ENCODE results near the gene PKNOX2.

Gene PKNOX2

DNA sequence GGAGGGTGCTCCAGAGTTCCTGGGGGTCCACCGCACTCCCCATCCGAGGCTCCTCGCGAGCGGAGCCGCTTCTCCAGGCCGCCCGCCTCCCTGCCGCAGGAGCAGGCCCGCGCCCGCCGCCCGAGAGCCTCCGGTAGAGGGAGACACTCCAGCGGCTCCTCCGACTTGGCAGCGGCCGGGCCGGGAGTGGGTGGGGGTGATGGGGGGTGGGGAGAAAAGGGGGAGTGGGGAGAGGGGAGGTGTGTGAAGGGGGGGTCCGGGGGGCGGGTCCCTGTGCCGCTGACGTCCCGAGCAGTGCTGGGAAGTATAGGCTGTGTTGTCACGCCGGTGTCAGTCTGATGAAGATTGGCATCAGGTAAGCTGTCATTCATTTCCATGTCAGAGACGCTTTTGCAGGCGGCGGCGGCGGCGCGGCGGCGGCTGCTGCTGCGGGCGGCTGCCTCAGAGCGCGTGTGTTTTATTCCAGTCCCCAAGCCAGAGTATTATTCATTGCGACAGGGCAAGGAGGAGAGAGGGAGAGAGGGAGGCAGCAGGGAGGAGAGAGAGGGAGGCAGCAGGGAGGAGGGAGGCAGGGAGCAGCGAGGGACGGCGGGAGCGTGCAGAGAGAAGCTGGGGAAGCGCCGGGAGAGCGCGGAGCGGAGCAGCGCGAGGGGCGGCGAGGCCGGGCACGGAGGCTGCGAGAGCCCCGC lies at the start of gene PKNOX2:
TSS of gene PKNOX2 (plus strand) at position 330 of the 689 bp plus-strand sequence. CDS start 186,555 bp downstream, outside the sequence.
- in situ Hi-C loops (cut with HindIII; ENCODE audit: low sequenced_read_pairs), result loop anchor here (5.0 kb wide), 1 partner anchor 103 kb away; no protein-coding TSS in a partner anchor

DNA sequence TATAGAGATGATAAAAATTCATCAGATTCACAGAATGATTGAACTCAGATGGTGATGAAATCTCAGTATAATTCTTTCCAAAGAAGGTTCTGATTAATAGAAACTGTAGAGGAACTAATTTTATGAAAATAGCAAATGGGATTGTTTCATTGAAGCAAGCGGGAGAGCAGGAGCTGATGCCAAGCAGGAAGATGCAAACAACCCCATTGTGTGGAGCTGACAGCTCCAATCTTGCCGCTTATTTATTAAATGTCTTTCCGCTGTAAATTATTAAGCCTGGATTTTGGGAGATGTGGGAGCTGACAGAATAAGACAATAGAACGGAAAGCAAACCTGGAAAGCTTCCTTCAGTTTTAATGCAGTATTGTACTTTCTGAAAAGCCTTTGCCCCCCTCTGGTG lies 47.1 kb upstream of the PKNOX2 start:
- in situ Hi-C loops (cut with HindIII; ENCODE audit: low sequenced_read_pairs), result no loop called here

DNA sequence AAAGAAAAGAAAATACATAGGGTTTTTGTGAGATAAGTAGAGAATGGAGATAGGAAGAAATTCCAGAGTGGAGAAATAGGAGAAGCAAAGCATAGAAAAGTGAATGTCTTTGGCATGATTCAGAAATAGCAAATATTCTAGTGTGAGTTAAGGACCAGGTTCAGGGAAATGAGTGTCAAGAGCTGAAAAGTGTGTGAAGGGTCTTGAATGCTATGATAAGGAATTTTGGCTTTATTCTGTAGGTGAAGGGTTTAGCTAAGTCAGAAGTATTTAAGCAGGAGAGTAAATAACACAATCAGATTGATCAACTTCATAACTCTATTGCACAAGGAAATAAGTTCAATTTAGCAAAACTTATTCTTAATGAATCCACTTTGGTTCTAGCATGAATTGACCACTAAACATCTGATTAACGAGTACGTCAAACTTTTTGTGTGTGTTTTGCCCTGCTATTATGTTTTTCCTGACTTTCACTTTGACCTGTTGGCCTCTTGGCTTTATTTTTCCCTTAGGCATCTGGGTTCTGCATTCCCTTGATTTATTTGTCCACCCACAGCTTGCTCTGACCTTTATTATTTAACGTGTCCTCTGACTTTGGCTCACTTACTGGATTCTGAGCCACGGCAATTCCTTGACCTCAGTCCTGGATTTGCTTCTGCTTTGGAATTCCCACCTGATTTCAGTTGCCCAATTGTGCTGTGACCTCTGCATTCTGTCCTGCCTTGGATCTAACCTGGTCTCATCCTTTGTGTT lies 41.2 kb upstream of the PKNOX2 start:
- in situ Hi-C loops (cut with HindIII; ENCODE audit: low sequenced_read_pairs), result loop anchor here (5.0 kb wide), 1 partner anchor 166 kb away; no protein-coding TSS in a partner anchor

GRCh38 chr11:125123947-125124617 lies 40.5 kb upstream of the PKNOX2 start:
- in situ Hi-C loops (cut with HindIII; ENCODE audit: low sequenced_read_pairs), result loop anchor here (5.0 kb wide), 1 partner anchor 167 kb away; no protein-coding TSS in a partner anchor

DNA sequence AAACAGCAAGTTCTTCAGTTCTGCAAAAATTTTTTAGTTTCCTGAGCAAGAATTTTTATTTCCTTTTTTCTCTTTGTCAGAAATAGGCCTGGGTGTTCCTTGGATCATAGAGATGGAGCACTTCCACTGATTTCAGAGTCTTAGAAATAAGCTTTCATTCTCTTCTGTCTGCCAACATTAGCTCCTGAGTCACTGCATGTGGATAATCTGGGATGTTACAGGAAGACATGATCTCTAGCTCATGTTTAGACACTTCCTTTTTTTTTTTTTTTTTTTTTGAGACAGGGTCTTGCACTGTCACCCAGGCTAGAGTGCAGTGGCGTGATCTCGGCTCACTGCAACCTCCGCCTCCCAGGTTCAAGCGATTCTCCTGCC lies 39.9 kb upstream of the PKNOX2 start:
- in situ Hi-C loops (cut with HindIII; ENCODE audit: low sequenced_read_pairs), result loop anchor here (5.0 kb wide), 1 partner anchor 167 kb away; no protein-coding TSS in a partner anchor

- in situ Hi-C loops (cut with HindIII; ENCODE audit: low sequenced_read_pairs), result no loop called here
These were observed 36.1 kb upstream of the PKNOX2 start for GRCh38 chr11:125128450-125128849.

GRCh38 chr11:125129316-125129993 lies 35.1 kb upstream of the PKNOX2 start:
- in situ Hi-C loops (cut with HindIII; ENCODE audit: low sequenced_read_pairs), result no loop called here

- in situ Hi-C loops (cut with HindIII; ENCODE audit: low sequenced_read_pairs), result no loop called here
These were observed 32.5 kb upstream of the PKNOX2 start for GRCh38 chr11:125132071-125132470.

GRCh38 chr11:125132596-125132995 lies 32.0 kb upstream of the PKNOX2 start:
- in situ Hi-C loops (cut with HindIII; ENCODE audit: low sequenced_read_pairs), result no loop called here

DNA sequence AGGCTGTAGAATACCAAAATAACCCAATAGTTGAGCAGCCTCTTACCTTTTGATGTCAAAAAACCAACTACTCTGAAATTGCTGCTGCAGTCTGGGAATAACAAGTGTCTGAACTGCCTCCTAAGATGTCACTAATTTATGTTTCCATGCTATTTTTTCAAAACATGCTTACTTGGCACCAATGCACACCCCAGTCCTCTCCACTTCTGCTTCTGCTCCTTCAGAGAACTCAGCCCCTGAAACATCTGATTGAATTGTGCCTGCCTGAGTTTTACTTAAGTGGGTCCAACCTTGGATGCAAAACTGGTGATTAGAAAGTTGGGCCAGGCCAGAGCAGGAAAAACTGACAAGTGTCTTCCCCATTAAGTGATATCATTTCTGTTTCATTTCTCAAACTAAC lies 28.6 kb upstream of the PKNOX2 start:
- in situ Hi-C loops (cut with HindIII; ENCODE audit: low sequenced_read_pairs), result no loop called here

DNA sequence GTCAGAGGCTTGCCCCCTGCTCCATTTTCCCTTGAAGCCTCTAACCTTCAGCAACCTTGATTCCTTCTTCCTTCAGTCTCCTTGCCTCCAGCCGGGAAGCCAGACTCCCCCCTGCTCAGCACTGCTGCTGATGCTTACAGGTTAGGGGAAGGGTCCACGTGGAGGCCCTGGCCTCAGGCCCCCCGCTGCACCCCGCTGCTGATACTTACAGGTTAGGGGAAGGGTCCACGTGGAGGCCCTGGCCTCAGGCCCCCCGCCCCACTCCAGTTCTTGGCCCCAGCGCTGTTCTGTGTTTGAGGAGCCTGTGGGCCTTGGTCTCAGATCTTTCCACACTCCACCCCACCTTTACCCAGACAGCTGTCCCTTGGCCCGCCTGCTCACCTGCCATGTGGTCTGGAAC lies 25.6 kb upstream of the PKNOX2 start:
- in situ Hi-C loops (cut with HindIII; ENCODE audit: low sequenced_read_pairs), result no loop called here

DNA sequence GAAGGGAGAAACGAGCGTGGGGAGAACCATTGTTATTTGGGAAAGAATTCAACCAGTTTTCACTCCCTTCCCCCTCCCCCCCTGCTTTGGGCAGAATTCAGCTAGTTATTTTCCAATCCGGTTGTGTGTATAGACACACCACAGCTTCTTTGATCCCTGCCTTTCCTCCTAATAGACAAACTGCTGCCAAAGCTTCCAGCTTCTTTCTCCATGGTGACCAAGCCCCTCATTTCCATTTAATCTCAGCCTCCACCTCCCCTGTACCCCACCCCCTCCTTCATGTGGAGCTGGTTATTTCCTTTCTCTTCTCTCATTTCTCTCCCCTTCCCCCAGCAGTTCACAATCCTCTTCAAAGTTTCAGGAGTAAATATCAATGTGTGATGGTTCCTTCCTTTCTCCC lies 24.8 kb upstream of the PKNOX2 start:
- in situ Hi-C loops (cut with HindIII; ENCODE audit: low sequenced_read_pairs), result no loop called here

- in situ Hi-C loops (cut with HindIII; ENCODE audit: low sequenced_read_pairs), result no loop called here
These were observed 24.3 kb upstream of the PKNOX2 start for GRCh38 chr11:125140233-125140632.

DNA sequence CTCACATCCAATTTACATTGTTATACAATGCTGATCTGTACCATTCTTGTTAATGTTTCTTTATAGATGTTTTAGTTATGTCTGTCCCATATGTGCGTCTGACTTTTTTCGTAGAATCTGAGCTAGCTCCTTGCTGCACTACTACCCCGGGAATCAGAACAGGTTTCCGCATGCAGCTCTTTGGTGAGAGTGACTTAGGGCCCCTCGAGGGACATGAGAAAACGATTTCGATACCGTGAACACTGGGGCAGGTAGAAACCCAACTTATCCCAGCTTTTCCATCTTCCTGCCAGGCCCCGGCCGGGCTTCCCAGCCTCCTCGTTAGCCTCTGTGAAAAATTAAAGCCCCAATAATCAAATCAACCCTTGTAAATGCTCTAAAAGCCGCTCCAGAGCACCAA lies 23.4 kb upstream of the PKNOX2 start:
- in situ Hi-C loops (cut with HindIII; ENCODE audit: low sequenced_read_pairs), result no loop called here

GRCh38 chr11:125141686-125142535 lies 22.6 kb upstream of the PKNOX2 start:
- in situ Hi-C loops (cut with HindIII; ENCODE audit: low sequenced_read_pairs), result no loop called here

DNA sequence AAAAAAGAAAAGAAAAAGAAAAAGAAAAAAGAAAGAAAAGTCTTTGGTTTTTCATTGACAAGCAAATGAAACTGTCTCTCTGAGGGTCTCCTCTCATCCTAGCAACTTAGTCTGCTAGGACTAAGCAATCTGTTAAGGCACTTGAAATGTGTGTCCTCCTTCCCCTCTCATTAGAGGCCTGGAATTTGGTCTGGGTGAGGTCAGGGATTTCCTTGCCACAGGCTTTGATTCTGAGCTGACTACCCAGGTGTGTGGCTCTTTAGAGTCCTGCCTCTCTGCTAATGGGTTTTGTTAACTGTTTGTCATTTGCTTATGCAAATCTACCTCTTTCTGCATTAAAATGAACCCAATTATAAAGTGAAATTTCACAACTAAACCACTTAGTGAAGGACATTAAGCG lies 18.3 kb upstream of the PKNOX2 start:
- in situ Hi-C loops (cut with HindIII; ENCODE audit: low sequenced_read_pairs), result no loop called here

- in situ Hi-C loops (cut with HindIII; ENCODE audit: low sequenced_read_pairs), result no loop called here
These were observed 17.3 kb upstream of the PKNOX2 start for GRCh38 chr11:125147280-125147679.

DNA sequence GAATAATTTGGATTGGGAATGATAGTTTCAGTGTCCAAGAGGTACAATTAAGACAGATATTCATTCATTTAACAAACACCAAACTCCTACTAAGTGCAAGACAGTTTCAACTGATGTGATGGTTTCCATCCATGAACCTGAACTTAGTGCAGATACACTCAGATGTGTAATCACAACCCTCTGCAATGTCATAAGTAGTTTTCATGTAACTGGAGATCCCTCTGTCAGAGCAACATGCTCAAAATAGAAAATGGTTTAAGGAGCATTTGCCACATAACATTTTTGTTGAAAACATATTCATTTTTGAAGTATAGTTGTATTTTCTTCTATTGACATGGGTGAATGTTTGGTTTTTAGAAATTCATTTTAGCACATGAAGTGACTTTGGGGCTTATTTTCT lies 16.5 kb upstream of the PKNOX2 start:
- in situ Hi-C loops (cut with HindIII; ENCODE audit: low sequenced_read_pairs), result no loop called here

DNA sequence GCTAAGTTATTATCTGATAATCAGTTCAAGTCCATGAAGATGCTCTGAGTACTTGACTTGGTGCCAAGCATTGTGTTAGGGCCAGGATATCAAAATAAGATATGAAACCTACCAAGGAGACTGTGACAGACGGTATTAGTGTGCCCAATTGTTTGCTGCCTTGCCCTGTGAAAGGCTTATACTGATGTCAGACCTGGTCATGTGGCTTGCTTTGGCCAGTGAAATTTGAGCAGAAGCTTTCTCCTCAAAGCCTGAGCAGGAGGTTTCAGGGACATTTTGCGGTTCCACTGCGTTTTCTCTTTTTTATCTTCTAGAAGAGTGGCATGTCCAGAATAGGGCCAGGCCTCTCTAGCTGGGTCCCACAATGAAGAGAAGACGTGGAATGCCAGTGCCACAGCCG lies 15.8 kb upstream of the PKNOX2 start:
- in situ Hi-C loops (cut with HindIII; ENCODE audit: low sequenced_read_pairs), result no loop called here

DNA sequence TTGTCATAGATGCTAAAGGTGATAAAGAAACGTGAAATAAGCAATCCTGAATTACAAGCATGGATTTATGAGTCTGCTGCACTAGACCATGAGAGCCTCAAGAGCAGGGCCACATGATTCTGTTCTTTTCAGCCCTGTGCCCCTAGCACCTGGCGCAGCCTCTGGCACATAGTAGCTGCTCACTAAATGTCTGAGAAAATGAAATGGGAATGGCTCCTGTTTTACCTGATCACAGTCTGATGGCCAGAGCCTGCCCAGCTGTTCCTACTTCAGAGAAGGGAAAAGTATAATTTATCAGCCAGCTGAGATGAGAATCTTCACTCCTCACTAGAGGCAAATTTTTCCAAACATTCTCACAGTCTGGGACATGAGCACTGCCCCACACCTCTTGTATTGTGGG lies 10.7 kb upstream of the PKNOX2 start:
- in situ Hi-C loops (cut with HindIII; ENCODE audit: low sequenced_read_pairs), result no loop called here
